Trophoblast cell (in vitro differentiated cells and primary cell): ENCODE measurements around the gene ADRA2B.

Source experiments
- DNase-seq, 2 donors: peaks; one replicate each; pipeline ENCODE4 v3.0.0-alpha.2; 2016
- H2AFZ ChIP-seq: 2 replicates; pipeline ENCODE4 v1.6.1; 2013; ENCODE audit warnings: low read length, moderate library complexity, mild to moderate bottlenecking; ENCODE audit not compliant: insufficient read depth, poor library complexity
- H2AK5ac ChIP-seq: 2 replicates; pipeline ENCODE4 v1.6.1; 2013; ENCODE audit warnings: mild to moderate bottlenecking, low read length
- H2BK120ac ChIP-seq: 2 replicates; pipeline ENCODE4 v1.6.1; 2013; ENCODE audit warnings: low read length, mild to moderate bottlenecking, moderate library complexity; ENCODE audit not compliant: insufficient read depth, poor library complexity
- H2BK12ac ChIP-seq: 2 replicates; pipeline ENCODE4 v1.6.1; 2013; ENCODE audit warnings: mild to moderate bottlenecking, low read length, moderate library complexity
- H2BK5ac ChIP-seq: 2 replicates; pipeline ENCODE4 v1.6.1; 2013; ENCODE audit warnings: low read length, low read depth, moderate library complexity, mild to moderate bottlenecking; ENCODE audit not compliant: poor library complexity
- H3K14ac ChIP-seq: 2 replicates; pipeline ENCODE4 v1.6.1; 2013; ENCODE audit warnings: mild to moderate bottlenecking, low read length
- H3K18ac ChIP-seq: 2 replicates; pipeline ENCODE4 v1.6.1; 2013; ENCODE audit warnings: mild to moderate bottlenecking, low read length
- H3K23ac ChIP-seq: 2 replicates; pipeline ENCODE4 v1.6.1; 2013; ENCODE audit warnings: low read length
- H3K27ac ChIP-seq: 2 replicates; pipeline ENCODE4 v1.5.1; 2013; ENCODE audit warnings: low read depth, mild to moderate bottlenecking, inconsistent platforms, low read length, moderate library complexity
- H3K27me3 ChIP-seq: 2 replicates; pipeline ENCODE4 v1.6.1; 2013; ENCODE audit warnings: inconsistent platforms, mild to moderate bottlenecking, low read length, moderate library complexity; ENCODE audit not compliant: insufficient read depth
- H3K36me3 ChIP-seq, 2 experiments: 1 replicate in 1 of 2; 2 replicates in 1 of 2; pipeline ENCODE4 v1.6.1; 2013; ENCODE audit warnings: low read length in 2 of 2, mild to moderate bottlenecking in 2 of 2, moderate library complexity in 1 of 2; ENCODE audit not compliant: insufficient read depth in 2 of 2, control insufficient read depth in 1 of 2
- H3K4ac ChIP-seq: 2 replicates; pipeline ENCODE4 v1.6.1; 2013; ENCODE audit warnings: low read depth, mild to moderate bottlenecking, low read length, moderate library complexity
- H3K4me1 ChIP-seq, 2 experiments: 1 replicate in 1 of 2; 2 replicates in 1 of 2; pipeline ENCODE4 v1.6.1; 2013; ENCODE audit warnings: low read length in 2 of 2, mild to moderate bottlenecking in 2 of 2, moderate library complexity in 1 of 2; ENCODE audit not compliant: insufficient read depth in 2 of 2, control insufficient read depth in 1 of 2
- H3K4me2 ChIP-seq: 2 replicates; pipeline ENCODE4 v1.6.1; 2013; ENCODE audit warnings: inconsistent platforms, mild to moderate bottlenecking, low read length, moderate library complexity
- H3K4me3 ChIP-seq: 2 replicates; pipeline ENCODE4 v1.5.1; 2013; ENCODE audit warnings: mild to moderate bottlenecking, low read depth, low read length, inconsistent platforms
- H3K79me1 ChIP-seq: one replicate; pipeline ENCODE4 v1.6.1; 2013; ENCODE audit warnings: low read length
- H3K79me2 ChIP-seq: 2 replicates; pipeline ENCODE4 v1.6.1; 2013; ENCODE audit warnings: low read length, mild to moderate bottlenecking; ENCODE audit not compliant: control insufficient read depth, insufficient read depth, poor library complexity
- H3K9ac ChIP-seq: 2 replicates; pipeline ENCODE4 v1.6.1; 2013; ENCODE audit warnings: mild to moderate bottlenecking, low read length
- H3K9me3 ChIP-seq: 2 replicates; pipeline ENCODE4 v1.6.1; 2013; ENCODE audit warnings: low read depth, mild to moderate bottlenecking, control low read depth, inconsistent platforms, low read length; ENCODE audit not compliant: insufficient read depth
- H4K12ac ChIP-seq: 2 replicates; pipeline ENCODE4 v1.6.1; 2013; ENCODE audit warnings: low read depth, mild to moderate bottlenecking, low read length, moderate library complexity
- H4K8ac ChIP-seq: 2 replicates; pipeline ENCODE4 v1.6.1; 2013; ENCODE audit warnings: low read depth, mild to moderate bottlenecking, low read length, moderate library complexity
- H4K91ac ChIP-seq: one replicate; pipeline ENCODE4 v1.6.1; 2013; ENCODE audit warnings: low read depth, mild to moderate bottlenecking, low read length, moderate library complexity
- WGBS: extraction: QIAGEN DNeasy Blood & Tissue Kit; methylation state at CpG from one replicate; pipeline ENCODE4 v1.1.7; 2013; ENCODE audit warnings: missing lambda C conversion rate; ENCODE audit not compliant: insufficient read length, insufficient coverage; ENCODE audit errors: extremely low coverage; 5-methylcytosine and 5-hydroxymethylcytosine counted together

The ADRA2B gene

DNA sequence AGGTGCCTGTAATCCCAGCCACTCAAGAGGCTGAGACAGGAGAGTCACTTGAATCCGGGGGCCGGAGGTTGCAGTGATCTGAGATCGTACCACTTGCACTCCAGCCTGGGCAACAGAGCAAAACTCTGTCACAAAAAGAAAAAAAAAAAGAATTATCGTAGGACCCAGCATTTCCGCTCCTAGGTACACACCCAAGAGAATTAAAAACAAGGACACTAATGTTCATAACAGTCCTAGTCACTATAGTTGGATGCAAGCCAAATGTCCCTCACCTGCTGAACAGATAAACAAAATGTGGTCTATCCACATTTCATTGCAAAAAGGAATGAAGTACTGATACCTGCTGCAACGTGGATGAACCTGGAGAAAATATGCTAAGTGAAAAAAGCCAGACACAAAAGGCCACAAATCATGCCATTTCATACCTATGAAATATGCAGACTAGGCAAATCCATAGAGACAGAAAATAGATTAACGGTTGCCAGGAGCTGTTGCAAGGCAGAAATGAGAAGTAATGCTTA is 21.2 kb downstream of the ADRA2B start:
- H3K18ac ChIP-seq, result no peak overlapping the region
- H3K23ac ChIP-seq, result no peak overlapping the region
- no peak overlapping the region for H3K4ac ChIP-seq
- no peak overlapping the region for H3K9ac ChIP-seq
- peaks cover under 1 to 1% of the 10 kb centered on the region in 2 experiments for H3K4me1 ChIP-seq
- no peak overlapping the region for H4K8ac ChIP-seq
- no peaks in the 10 kb centered on the region for H3K27me3 ChIP-seq
- H4K12ac ChIP-seq, result no peak overlapping the region
- no peak overlapping the region for H2AK5ac ChIP-seq
- H3K27ac ChIP-seq, result no peak overlapping the region
- H3K4me3 ChIP-seq, result no peak overlapping the region
- H2BK120ac ChIP-seq, result no peak overlapping the region
- H3K14ac ChIP-seq, result no peak overlapping the region
- no peaks in the 10 kb centered on the region for H3K79me2 ChIP-seq
- peaks cover 2% of the 10 kb centered on the region for H3K9me3 ChIP-seq
- H3K79me1 ChIP-seq, result no peaks in the 10 kb centered on the region
- no CpG with 5 or more reads among the region's 7 CpGs for whole genome bisulfite sequencing
- H4K91ac ChIP-seq, result no peak overlapping the region
- peak; percentile 69 to 96 for DNase-seq
- H3K36me3 ChIP-seq, result no peaks in the 10 kb centered on the region
- H3K4me2 ChIP-seq, result no peak overlapping the region
- H2BK12ac ChIP-seq, result no peak overlapping the region
- H2AFZ ChIP-seq, result no peak overlapping the region
- H2BK5ac ChIP-seq, result no peak overlapping the region

DNA sequence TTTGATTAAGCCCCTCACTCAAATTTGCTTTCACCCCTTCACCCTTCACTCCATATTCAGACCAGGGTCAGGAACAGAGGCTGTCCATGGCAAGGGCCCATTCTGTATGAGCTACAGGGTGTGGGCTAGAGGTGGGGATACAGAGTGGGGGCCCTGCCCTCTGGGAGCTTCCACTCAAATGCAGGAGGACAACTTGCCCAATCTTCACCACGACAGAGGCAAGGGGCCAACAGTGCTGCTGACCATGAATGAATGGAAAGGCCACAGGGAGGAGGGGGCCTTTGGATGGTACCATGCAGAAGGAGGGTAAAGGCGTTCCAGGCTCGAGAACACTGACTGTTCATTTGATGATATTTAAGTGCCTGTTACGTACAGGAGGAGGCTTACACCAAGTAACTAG is 22.8 kb downstream of the ADRA2B start:
- no peak overlapping the region for H3K27ac ChIP-seq
- H3K9me3 ChIP-seq, result peaks cover 4% of the 10 kb centered on the region
- H3K79me2 ChIP-seq, result no peaks in the 10 kb centered on the region
- no peak overlapping the region for H3K4ac ChIP-seq
- H2AFZ ChIP-seq, result no peak overlapping the region
- no peaks in the 10 kb centered on the region for H3K79me1 ChIP-seq
- H4K91ac ChIP-seq, result no peak overlapping the region
- no peaks in the 10 kb centered on the region for H3K4me1 ChIP-seq
- no peak overlapping the region for H2AK5ac ChIP-seq
- no peak for DNase-seq
- no peaks in the 10 kb centered on the region for H3K36me3 ChIP-seq
- no peak overlapping the region for H4K12ac ChIP-seq
- H3K27me3 ChIP-seq, result no peaks in the 10 kb centered on the region
- no CpG with 5 or more reads among the region's 4 CpGs for WGBS
- no peak overlapping the region for H3K18ac ChIP-seq
- H4K8ac ChIP-seq, result no peak overlapping the region
- H3K4me3 ChIP-seq, result no peak overlapping the region
- H2BK12ac ChIP-seq, result no peak overlapping the region
- no peak overlapping the region for H3K14ac ChIP-seq
- no peak overlapping the region for H2BK5ac ChIP-seq
- H3K9ac ChIP-seq, result no peak overlapping the region
- H3K23ac ChIP-seq, result no peak overlapping the region
- H3K4me2 ChIP-seq, result no peak overlapping the region
- no peak overlapping the region for H2BK120ac ChIP-seq

DNA sequence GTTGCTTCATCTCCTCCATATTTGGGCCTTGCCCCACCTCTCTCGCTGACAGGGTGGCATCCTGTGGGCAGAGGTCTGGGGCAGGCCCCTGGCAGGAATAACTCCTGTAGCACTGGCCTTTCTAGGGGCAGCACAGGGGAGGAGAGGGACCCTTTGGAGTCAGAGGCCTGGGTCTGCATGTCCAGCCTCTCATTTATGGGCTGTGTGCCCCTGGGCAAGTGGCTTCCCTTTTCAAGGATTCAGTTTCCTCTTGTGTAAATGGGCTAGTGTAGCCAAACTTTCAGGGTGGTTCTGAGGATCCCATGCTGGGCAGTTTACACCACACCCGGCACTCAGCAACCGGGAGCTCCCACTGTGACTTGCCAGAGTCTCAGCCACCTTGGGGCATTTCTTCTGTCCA is 23.4 kb downstream of the ADRA2B start:
- no CpG with 5 or more reads among the region's 3 CpGs for whole genome bisulfite sequencing

DNA sequence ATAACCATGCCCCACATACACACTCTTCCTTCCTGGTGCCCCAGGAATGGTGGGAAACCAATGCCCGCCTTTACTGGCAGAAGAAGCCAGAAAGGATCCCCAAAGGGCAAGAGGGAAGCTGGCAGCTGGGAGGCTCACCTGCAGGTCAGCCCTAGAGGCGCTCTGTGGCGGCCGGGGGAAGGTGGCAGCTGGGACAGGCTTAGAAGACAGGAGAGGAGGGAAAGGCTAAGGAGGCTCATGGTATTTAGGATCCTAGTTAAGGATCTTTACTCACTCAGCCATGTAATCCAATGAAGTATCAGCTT is 23.8 kb downstream of the ADRA2B start:
- Histone ChIP-seq H3K23ac (no peak overlapping the region), H3K36me3 (no peaks in the 10 kb centered on the region), H3K79me1 (no peaks in the 10 kb centered on the region), H2BK120ac (no peak overlapping the region), H3K9ac (no peak overlapping the region), H3K14ac (no peak overlapping the region), H4K8ac (no peak overlapping the region), H3K9me3 (peaks cover 4% of the 10 kb centered on the region), H4K91ac (no peak overlapping the region), H2BK12ac (no peak overlapping the region), H2AK5ac (no peak overlapping the region), H3K27me3 (no peaks in the 10 kb centered on the region), H2AFZ (no peak overlapping the region), H3K18ac (no peak overlapping the region), H2BK5ac (no peak overlapping the region), H3K4ac (no peak overlapping the region), H3K27ac (no peak overlapping the region), H3K4me2 (no peak overlapping the region), H3K4me3 (no peak overlapping the region), H3K4me1 (no peaks in the 10 kb centered on the region), H3K79me2 (no peaks in the 10 kb centered on the region), H4K12ac (no peak overlapping the region)
- DNase-seq, result no peak
- no CpG with 5 or more reads among the region's 4 CpGs for WGBS

More for the DNA sequence above, 23.4 kb downstream of the ADRA2B start:
- no peak for DNase-seq
- Histone ChIP-seq H4K8ac (no peak overlapping the region), H4K91ac (no peak overlapping the region), H3K79me1 (no peaks in the 10 kb centered on the region), H3K27ac (no peak overlapping the region), H3K36me3 (no peaks in the 10 kb centered on the region), H3K18ac (no peak overlapping the region), H3K4ac (no peak overlapping the region), H3K9me3 (peaks cover 4% of the 10 kb centered on the region), H2BK5ac (no peak overlapping the region), H3K4me2 (no peak overlapping the region), H3K9ac (no peak overlapping the region), H3K79me2 (no peaks in the 10 kb centered on the region), H2BK12ac (no peak overlapping the region), H3K4me1 (no peaks in the 10 kb centered on the region), H2AK5ac (no peak overlapping the region), H3K23ac (no peak overlapping the region), H2BK120ac (no peak overlapping the region), H4K12ac (no peak overlapping the region), H3K14ac (no peak overlapping the region), H2AFZ (no peak overlapping the region), H3K4me3 (no peak overlapping the region), H3K27me3 (no peaks in the 10 kb centered on the region)
